Measurements from ENCODE around the gene TGFBR3L.

- TF ChIP-seq, protein P1, sequence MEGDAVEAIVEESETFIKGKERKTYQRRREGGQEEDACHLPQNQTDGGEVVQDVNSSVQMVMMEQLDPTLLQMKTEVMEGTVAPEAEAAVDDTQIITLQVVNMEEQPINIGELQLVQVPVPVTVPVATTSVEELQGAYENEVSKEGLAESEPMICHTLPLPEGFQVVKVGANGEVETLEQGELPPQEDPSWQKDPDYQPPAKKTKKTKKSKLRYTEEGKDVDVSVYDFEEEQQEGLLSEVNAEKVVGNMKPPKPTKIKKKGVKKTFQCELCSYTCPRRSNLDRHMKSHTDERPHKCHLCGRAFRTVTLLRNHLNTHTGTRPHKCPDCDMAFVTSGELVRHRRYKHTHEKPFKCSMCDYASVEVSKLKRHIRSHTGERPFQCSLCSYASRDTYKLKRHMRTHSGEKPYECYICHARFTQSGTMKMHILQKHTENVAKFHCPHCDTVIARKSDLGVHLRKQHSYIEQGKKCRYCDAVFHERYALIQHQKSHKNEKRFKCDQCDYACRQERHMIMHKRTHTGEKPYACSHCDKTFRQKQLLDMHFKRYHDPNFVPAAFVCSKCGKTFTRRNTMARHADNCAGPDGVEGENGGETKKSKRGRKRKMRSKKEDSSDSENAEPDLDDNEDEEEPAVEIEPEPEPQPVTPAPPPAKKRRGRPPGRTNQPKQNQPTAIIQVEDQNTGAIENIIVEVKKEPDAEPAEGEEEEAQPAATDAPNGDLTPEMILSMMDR (IDR thresholded peaks at IDR 0.05; ENCODE audit: extremely low read depth in 1 of 2, insufficient read depth in 1 of 2, low read depth in 1 of 2, low read length in 2 of 2), result no peak
- TF ChIP-seq POLR2A (IDR thresholded peaks at IDR 0.05; ENCODE audit: low read depth, low read length) (no peak), POLR2AphosphoS5 (IDR thresholded peaks at IDR 0.05; ENCODE audit: insufficient read depth, low read depth, low read length) (no peak)
These were observed 5.7 kb upstream of the TGFBR3L start for GRCh38 chr19:7908742-7909461.
